ENCODE data around the gene ARHGAP15.

GRCh38 chr2:143717053-143717452 lies 587.8 kb downstream of the ARHGAP15 start:
- TF ChIP-seq, protein P1, sequence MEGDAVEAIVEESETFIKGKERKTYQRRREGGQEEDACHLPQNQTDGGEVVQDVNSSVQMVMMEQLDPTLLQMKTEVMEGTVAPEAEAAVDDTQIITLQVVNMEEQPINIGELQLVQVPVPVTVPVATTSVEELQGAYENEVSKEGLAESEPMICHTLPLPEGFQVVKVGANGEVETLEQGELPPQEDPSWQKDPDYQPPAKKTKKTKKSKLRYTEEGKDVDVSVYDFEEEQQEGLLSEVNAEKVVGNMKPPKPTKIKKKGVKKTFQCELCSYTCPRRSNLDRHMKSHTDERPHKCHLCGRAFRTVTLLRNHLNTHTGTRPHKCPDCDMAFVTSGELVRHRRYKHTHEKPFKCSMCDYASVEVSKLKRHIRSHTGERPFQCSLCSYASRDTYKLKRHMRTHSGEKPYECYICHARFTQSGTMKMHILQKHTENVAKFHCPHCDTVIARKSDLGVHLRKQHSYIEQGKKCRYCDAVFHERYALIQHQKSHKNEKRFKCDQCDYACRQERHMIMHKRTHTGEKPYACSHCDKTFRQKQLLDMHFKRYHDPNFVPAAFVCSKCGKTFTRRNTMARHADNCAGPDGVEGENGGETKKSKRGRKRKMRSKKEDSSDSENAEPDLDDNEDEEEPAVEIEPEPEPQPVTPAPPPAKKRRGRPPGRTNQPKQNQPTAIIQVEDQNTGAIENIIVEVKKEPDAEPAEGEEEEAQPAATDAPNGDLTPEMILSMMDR (IDR thresholded peaks at IDR 0.05; ENCODE audit: insufficient read depth, low read length) = no peak
- no peak for TF ChIP-seq POLR2AphosphoS5 (IDR thresholded peaks at IDR 0.05; ENCODE audit: low read depth)
- no peak for TF ChIP-seq REST (IDR thresholded peaks at IDR 0.05; ENCODE audit: insufficient replicate concordance, low read depth)
- no peak for TF ChIP-seq SPI1 (IDR thresholded peaks at IDR 0.05; ENCODE audit: borderline replicate concordance, low read depth)

Data from HL-60 (cell line).